OCI-M2 (cell line): ENCODE data around the gene RBM44.
"Not testable (repeated sequence)": the region's sequence is repeated elsewhere in the genome, so short reads cannot be mapped to it uniquely, and the experiment has no call there.

Experiments
- DNase-seq: peaks from one replicate; lab custom pipeline; 2025; ENCODE audit not compliant: unreplicated experiment; lab: John Stamatoyannopoulos, UW

Gene RBM44

DNA sequence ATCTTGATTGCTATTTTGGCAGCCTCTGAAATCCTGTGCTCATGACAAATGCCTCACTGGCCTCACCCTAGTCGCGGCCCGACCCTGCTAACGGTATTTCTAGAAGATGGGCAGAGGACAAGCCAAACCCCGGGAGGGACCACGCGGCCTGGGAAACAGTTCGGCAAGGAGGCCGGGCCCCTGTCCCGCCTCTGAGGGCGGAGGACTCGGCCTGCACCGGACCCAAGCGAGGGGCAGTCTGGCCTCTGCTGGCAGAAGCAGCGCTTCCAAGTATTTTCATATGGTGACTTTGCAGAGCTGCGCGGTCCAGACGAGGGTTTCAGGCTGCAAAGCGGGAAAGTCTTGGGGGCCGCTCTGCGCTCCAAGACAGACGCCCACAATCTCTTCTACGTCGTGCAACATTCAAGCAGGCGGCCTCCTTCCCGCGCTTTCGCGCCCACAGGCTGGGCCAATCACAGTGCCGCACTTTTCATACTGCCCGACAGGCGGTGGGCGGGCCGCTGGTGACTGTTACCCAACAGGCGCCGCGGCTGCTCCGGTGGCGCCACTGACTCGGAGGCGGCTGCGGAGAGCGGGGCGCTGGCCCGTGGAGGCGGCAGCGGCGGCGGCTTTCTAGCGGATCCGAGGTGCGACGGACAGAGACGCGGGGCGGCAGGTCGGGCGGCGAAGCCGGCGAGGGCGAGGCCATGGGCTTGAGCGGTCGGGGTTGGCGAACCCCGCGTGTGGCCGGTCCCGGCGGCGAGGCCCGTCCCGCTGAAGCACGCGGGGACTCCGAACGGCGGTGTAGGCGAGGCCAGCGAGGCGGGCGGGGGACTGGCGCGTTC, at the start of gene RBM44:
RBM44 (plus strand) TSS at position 544 of the 824 bp plus-strand sequence. CDS start 14,831 bp downstream, outside the sequence.
- DNase-seq = no peak

GRCh38 chr2:237749002-237749401, 49.6 kb upstream of the RBM44 start:
- DNase-seq = no peak

DNA sequence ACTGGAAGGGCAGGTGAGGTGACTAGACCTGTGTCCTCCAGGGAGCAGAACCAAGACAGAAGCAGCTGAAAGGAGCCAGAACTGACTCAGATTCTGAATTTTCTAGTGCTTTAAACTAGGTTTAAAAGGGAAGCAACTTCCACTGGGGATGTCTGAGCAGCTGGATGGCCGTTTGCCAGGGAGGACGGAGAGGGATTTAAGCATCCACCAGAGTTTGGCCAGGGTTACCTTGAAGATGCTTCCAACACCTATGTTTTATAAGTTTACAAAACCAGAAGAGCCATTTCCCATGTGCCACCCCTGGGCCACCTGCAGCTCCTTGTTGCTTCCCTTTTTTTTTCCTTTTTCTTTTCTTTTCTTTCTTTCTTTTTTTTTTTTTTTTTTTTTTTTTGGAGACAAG, 48.6 kb upstream of the RBM44 start:
- DNase-seq = no peak

DNA sequence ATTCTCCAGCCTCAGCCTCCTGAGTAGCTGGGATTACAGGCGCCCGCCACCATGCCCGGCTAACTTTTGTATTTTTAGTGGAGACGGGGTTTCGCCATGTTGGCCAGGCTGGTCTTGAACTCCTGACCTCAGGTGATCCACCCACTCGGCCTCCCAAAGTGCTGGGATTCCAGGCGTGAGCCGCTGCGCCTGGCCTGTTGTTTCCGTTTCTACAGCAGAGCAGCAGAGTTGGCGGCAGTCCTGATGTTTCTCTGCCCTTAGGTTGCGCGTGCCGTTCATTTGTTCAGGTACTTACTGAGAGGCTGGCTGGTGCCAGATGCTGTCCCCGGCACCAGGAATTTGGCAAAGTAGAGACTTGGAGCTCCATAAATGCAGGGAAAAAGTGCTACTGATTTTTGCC, 48.1 kb upstream of the RBM44 start:
- not testable (repeated sequence) for DNase-seq

DNA sequence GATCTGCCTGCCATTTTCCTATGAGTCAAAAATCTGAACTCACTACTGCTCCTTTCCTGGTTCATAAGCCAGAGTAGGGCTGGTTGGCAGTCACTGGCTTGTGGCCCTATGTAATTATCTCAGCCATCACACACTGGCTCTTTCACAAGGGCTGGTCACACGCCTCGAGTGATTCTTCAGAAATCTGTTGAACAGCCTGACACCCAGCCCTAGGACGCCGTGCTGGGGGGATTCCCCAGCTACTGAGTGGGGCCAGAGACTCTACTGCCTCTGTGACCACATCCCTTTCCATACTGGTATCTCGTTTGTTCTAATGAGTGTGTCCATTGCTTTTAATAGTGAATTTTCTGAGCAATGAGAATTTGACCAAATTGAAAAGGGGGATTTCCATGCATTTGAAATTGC, 45.8 kb upstream of the RBM44 start:
- no peak for DNase-seq

- DNase-seq = no peak
Measured at GRCh38 chr2:237754182-237754581, 44.4 kb upstream of the RBM44 start.

GRCh38 chr2:237754626-237755248, 43.8 kb upstream of the RBM44 start:
- DNase-seq = no peak

DNA sequence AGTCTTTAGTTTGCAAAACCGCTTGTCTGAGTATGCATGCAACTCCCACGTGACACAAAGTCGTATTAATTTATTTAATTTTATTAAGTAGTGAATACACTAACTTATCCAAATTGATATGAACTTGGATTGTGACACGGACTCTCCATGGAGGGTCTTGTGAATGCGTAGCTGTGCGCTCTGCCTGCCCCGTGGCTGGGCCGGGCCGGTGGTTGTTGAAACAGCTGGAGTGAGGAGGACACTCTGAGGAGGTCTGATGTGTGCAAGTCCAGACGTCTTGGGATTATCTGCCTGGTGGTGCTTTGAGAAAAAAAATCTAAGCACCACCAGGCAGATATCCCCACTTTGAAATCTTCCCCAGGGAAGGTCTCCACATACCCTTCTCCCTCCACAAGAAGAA, 41.0 kb upstream of the RBM44 start:
- DNase-seq = no peak

- no peak for DNase-seq
Measured at GRCh38 chr2:237758185-237758584, 40.4 kb upstream of the RBM44 start.

GRCh38 chr2:237759176-237759575, 39.4 kb upstream of the RBM44 start:
- DNase-seq = no peak

GRCh38 chr2:237760506-237761502, 37.8 kb upstream of the RBM44 start:
- no peak for DNase-seq

GRCh38 chr2:237762291-237763182, 36.0 kb upstream of the RBM44 start:
- not testable (repeated sequence) for DNase-seq

GRCh38 chr2:237763812-237764211, 34.8 kb upstream of the RBM44 start:
- no peak for DNase-seq

- DNase-seq = not testable (repeated sequence)
Measured at GRCh38 chr2:237765122-237765521, 33.5 kb upstream of the RBM44 start.

DNA sequence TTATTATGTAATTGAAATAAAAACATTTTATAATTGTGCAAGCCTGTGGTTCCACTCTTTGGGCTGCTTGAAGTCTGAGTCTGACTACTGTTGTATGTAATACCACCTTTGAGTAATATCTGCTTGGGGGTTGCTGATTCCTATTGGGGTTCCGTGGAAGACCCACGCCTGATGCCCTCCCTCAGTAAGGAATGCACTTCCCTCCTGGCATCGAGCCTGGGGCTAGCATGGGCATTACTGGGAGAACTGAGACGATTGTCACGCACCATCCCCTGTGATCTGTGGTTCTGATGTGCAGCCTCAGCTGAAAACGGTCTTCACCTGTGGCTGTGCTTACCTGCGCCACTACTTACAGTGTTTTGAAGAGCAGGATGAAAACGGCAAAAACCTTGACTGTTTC, 32.7 kb upstream of the RBM44 start:
- DNase-seq = no peak

DNA sequence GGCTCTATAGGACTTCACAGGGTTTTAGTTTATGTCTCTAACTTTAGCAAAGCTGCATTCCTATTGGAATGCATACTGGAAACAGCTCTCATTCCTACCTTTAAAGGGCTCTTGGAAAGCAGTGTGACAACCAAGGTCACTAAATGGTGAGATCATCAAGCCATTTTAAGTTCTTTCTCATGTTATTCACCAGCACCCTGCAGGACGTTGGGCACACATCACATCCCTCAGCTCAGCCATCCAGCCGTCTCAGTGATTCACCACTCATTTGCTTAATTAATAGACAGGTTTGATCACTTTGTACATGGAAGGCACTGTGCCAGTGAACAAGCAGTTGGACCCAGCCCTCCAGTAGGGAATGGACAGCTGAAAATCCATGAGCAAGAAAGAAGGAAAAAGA, 32.2 kb upstream of the RBM44 start:
- no peak for DNase-seq

- DNase-seq = no peak
Measured at GRCh38 chr2:237772513-237772912, 26.1 kb upstream of the RBM44 start.

- DNase-seq = no peak
Measured at GRCh38 chr2:237773826-237774225, 24.8 kb upstream of the RBM44 start.

DNA sequence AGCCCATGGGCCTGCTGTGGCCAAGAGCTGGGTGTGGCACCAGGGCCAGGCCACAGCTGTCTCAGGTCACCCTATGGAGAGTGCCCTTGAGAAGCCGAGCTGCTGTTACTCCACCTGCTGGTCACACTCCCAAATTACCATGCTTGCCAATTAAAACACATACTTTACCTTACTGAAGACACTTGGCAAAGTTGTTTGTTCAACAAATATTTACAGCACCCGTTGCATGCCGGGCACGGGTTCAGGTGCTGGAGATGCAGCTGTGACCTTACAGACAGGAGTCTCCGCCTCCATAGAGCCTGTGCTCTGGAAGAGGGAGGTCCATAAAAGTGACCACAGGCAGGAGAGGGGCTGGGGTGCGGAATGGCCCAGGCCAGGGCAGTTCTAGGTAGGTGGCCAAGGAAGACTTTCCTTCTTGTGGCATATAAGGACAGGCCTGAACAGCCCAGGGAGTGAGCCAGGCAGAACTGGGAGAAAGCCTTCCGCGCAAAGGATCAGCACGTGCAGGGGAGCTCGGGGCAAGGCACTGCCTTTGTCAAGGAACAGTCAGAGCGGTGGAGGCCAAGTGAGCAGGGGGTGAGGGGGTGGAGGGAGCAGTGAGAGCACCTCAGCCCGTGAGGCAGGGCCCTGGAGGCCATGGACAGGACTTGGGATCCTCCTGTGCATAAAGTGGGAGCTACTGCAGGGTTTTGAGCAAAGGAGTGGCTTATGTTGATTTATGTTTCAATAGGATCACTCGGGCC, 23.6 kb upstream of the RBM44 start:
- no peak for DNase-seq

- DNase-seq = no peak
Measured at GRCh38 chr2:237779521-237779920, 19.1 kb upstream of the RBM44 start.
